Activated CD8-positive, alpha-beta T cell treated with anti-CD3 and anti-CD28 coated beads for 36 hours (primary cell): ENCODE measurements around the gene TSPO. TPM values are rescaled to one million over a fixed set of nuclear protein-coding genes. Genes with fewer than 3 reads are reported as not detected.

Experiments used
- ATAC-seq: fragments of 200-7000 bp; cut with Tn5 transposase; one replicate; pipeline ENCODE4 v1.10.0; 2021; ENCODE audit warnings: mild to moderate bottlenecking, moderate library complexity
- CTCF ChIA-PET: fragments of 350-600 bp; sonication (Branson Sonifier 250); formaldehyde crosslinking; loops from one replicate; lab custom pipeline; 2021; ENCODE audit warnings: antibody characterized with exemption; lab: Charles Lee
- POLR2A ChIA-PET: fragments of 350-600 bp; sonication (Branson Sonifier 250); formaldehyde crosslinking; loops from one replicate; lab custom pipeline; 2021; ENCODE audit warnings: antibody characterized with exemption; lab: Charles Lee
- DNase-seq: peaks from one replicate; pipeline ENCODE4 v3.0.0-alpha.2; 2020
- H3K27ac Mint-ChIP-seq: one replicate; pipeline ENCODE4 v1.8.0; 2021; ENCODE audit warnings: mild to moderate bottlenecking, mixed read lengths
- H3K27me3 Mint-ChIP-seq: one replicate; pipeline ENCODE4 v1.8.0; 2021; ENCODE audit warnings: mixed read lengths
- H3K36me3 Mint-ChIP-seq: one replicate; pipeline ENCODE4 v1.8.0; 2021; ENCODE audit warnings: low read depth, mixed read lengths
- H3K4me1 Mint-ChIP-seq: one replicate; pipeline ENCODE4 v1.8.0; 2021; ENCODE audit warnings: low read depth, mixed read lengths
- H3K4me3 Mint-ChIP-seq: one replicate; pipeline ENCODE4 v1.8.0; 2021; ENCODE audit warnings: mild to moderate bottlenecking, moderate library complexity, mixed read lengths
- H3K9me3 Mint-ChIP-seq: one replicate; pipeline ENCODE4 v1.8.0; 2021; ENCODE audit warnings: mixed read lengths
- CTCF ChIP-seq: fragments of 200-600 bp; IDR thresholded peaks from one replicate; pipeline ENCODE4 v1.8.0; 2022; ENCODE audit warnings: antibody characterized with exemption, mild to moderate bottlenecking
- intact Hi-C: fragments of 100-400 bp; cut with micrococcal nuclease; formaldehyde crosslinking; loops from one replicate; pipeline ENCODE4 v1.10.0; 2022
- total RNA-seq, 2 experiments: library from RNA; stranded (reverse); gene quantifications; one replicate each; pipeline ENCODE4 v1.2.3, GENCODE V29; 2021

Gene TSPO
- total RNA-seq, 2 experiments from 2014 or later: 94.8 to 103 TPM

GRCh38 chr22:43187171-43188099 lies 36.1 kb downstream of the TSPO start:
- peak; percentile 95 for ATAC-seq
- peak overlapping the region; percentile 87 for H3K4me3 Mint-ChIP-seq
- no peaks in the 10 kb centered on the region for H3K27me3 Mint-ChIP-seq
- intact Hi-C loops: no loop called here
- peaks cover 17% of the 10 kb centered on the region for H3K4me1 Mint-ChIP-seq
- peaks cover 5% of the 10 kb centered on the region for H3K9me3 Mint-ChIP-seq
- POLR2A ChIA-PET: interaction anchor here (0.6 to 1.6 kb wide), 5 partner anchors 44 to 573 kb away, joined by 3 to 5 read pairs (median 3); partner anchors contain the start of genes CYB5R3, MCAT and POLDIP3
- CTCF ChIA-PET: interaction anchor here (0.8 to 1.6 kb wide), 9 partner anchors 15 to 199 kb away, joined by 3 to 8 read pairs (median 3); no protein-coding TSS in a partner anchor
- DNase-seq: peak; percentile 98
- peaks cover 13% of the 10 kb centered on the region for H3K36me3 Mint-ChIP-seq
- H3K27ac Mint-ChIP-seq: peak overlapping the region; percentile 94
- peak; percentile 21 for TF ChIP-seq CTCF

- no peak for TF ChIP-seq CTCF
- intact Hi-C loops: no loop called here
- peaks cover 11% of the 10 kb centered on the region for H3K36me3 Mint-ChIP-seq
- no peak for ATAC-seq
- peaks cover 16% of the 10 kb centered on the region for H3K4me1 Mint-ChIP-seq
- H3K27ac Mint-ChIP-seq: peak overlapping the region; percentile 52
- no peak for DNase-seq
- POLR2A ChIA-PET: no interaction called here
- H3K4me3 Mint-ChIP-seq: peak overlapping the region; percentile 46
- CTCF ChIA-PET: no interaction called here
- no peaks in the 10 kb centered on the region for H3K27me3 Mint-ChIP-seq
- peaks cover 5% of the 10 kb centered on the region for H3K9me3 Mint-ChIP-seq
Measured at GRCh38 chr22:43188829-43189545, 37.6 kb downstream of the TSPO start.

GRCh38 chr22:43191831-43192230 lies 40.5 kb downstream of the TSPO start:
- Mint-ChIP-seq H3K9me3 (peaks cover 5% of the 10 kb centered on the region), H3K27ac (no peak overlapping the region), H3K4me1 (peaks cover 2% of the 10 kb centered on the region), H3K36me3 (no peaks in the 10 kb centered on the region), H3K27me3 (no peaks in the 10 kb centered on the region), H3K4me3 (no peak overlapping the region)
- CTCF ChIA-PET: no interaction called here
- TF ChIP-seq CTCF: no peak
- POLR2A ChIA-PET: no interaction called here
- DNase-seq (no peak), ATAC-seq (no peak)
- intact Hi-C loops: no loop called here

GRCh38 chr22:43197271-43197941 lies 46.0 kb downstream of the TSPO start:
- H3K9me3 Mint-ChIP-seq: no peaks in the 10 kb centered on the region
- H3K27me3 Mint-ChIP-seq: no peaks in the 10 kb centered on the region
- no peak overlapping the region for H3K27ac Mint-ChIP-seq
- ATAC-seq: no peak
- intact Hi-C loops: no loop called here
- no peaks in the 10 kb centered on the region for H3K4me1 Mint-ChIP-seq
- ChIA-PET CTCF (interaction anchor here (0.6 kb wide), 1 partner anchor 192 kb away, joined by 3 read pairs; no protein-coding TSS in a partner anchor), POLR2A (interaction anchor here (0.7 to 1.9 kb wide), 2 partner anchors 16 to 24 kb away, joined by 3 to 5 read pairs; no protein-coding TSS in a partner anchor)
- no peak overlapping the region for H3K4me3 Mint-ChIP-seq
- TF ChIP-seq CTCF: no peak
- no peaks in the 10 kb centered on the region for H3K36me3 Mint-ChIP-seq
- no peak for DNase-seq
